Muscle of leg (tissue), 11 donors: Measurements from ENCODE around the gene DAB1. TPM values are rescaled to one million over a fixed set of nuclear protein-coding genes. Genes with fewer than 3 reads are reported as not detected.

Source experiments
- DNase-seq: peaks from one replicate; pipeline ENCODE4 v3.0.0; 2013
- H3K27ac ChIP-seq: one replicate; pipeline ENCODE4 v1.5.1; 2013; ENCODE audit warnings: mild to moderate bottlenecking, low read length, control low read depth
- H3K27me3 ChIP-seq: one replicate; pipeline ENCODE4 v1.6.1; 2013; ENCODE audit warnings: low read length; ENCODE audit not compliant: control insufficient read depth, insufficient read depth
- H3K36me3 ChIP-seq: one replicate; pipeline ENCODE4 v1.6.1; 2013; ENCODE audit warnings: low read length; ENCODE audit not compliant: control insufficient read depth, insufficient read depth
- H3K4me1 ChIP-seq: one replicate; pipeline ENCODE4 v1.6.1; 2013; ENCODE audit warnings: low read length; ENCODE audit not compliant: control insufficient read depth, insufficient read depth
- H3K4me3 ChIP-seq: one replicate; pipeline ENCODE4 v1.5.1; 2013; ENCODE audit warnings: low read length, control low read depth
- H3K9me3 ChIP-seq: replicated peaks from 2 replicates; pipeline ENCODE4 v1.6.1; 2013; ENCODE audit warnings: low read depth, low read length; ENCODE audit not compliant: control insufficient read depth
- WGBS: methylation state at CpG from one replicate; pipeline ENCODE4 v1.1.5; 2013; ENCODE audit warnings: missing lambda C conversion rate; ENCODE audit not compliant: insufficient coverage; 5-methylcytosine and 5-hydroxymethylcytosine counted together
- polyA plus RNA-seq, 8 donors: library from polyadenylated mRNA; unstranded; fragments of 120-200 nt; gene quantifications; one replicate each; pipeline versions ENCODE4 v1.2.1 to v1.2.3, GENCODE V29; 2013; ENCODE audit warnings: inconsistent platforms in 1 of 8, low replicate concordance in 1 of 8; ENCODE audit not compliant: insufficient read length in 8 of 8, insufficient read depth in 1 of 8
- total RNA-seq: library from RNA; stranded (reverse); fragments of 120-200 nt; gene quantifications from one replicate; pipeline ENCODE4 v1.2.4, GENCODE V29; 2013

The DAB1 gene
- total and polyA plus RNA-seq, 9 donors, result 1.1 to 8.1 (median 2.6) TPM

GRCh38 chr1:57420981-57421785, 2.7 kb downstream of the DAB1 start:
- Histone ChIP-seq H3K27me3 (peaks cover 51% of the 10 kb centered on the region), H3K36me3 (no peaks in the 10 kb centered on the region), H3K9me3 (no peaks in the 10 kb centered on the region), H3K4me1 (peaks cover 21% of the 10 kb centered on the region), H3K27ac (no peak overlapping the region), H3K4me3 (no peak overlapping the region)
- WGBS, result 25% methylated on average over 5 of the region's 9 CpGs
- no peak for DNase-seq

- 100% methylated on average over 1 of the region's 4 CpGs for WGBS
- Histone ChIP-seq H3K27ac (no peak overlapping the region), H3K4me3 (no peak overlapping the region), H3K36me3 (no peaks in the 10 kb centered on the region), H3K4me1 (peaks cover 13% of the 10 kb centered on the region), H3K27me3 (peaks cover 35% of the 10 kb centered on the region), H3K9me3 (no peaks in the 10 kb centered on the region)
- no peak for DNase-seq
These were observed 4.9 kb downstream of the DAB1 start for GRCh38 chr1:57418971-57419370.

GRCh38 chr1:57411262-57411661, 12.6 kb downstream of the DAB1 start:
- Histone ChIP-seq H3K36me3 (no peaks in the 10 kb centered on the region), H3K27me3 (no peaks in the 10 kb centered on the region), H3K4me1 (peaks cover 5% of the 10 kb centered on the region), H3K27ac (no peak overlapping the region), H3K4me3 (no peak overlapping the region), H3K9me3 (peaks cover 5% of the 10 kb centered on the region)
- DNase-seq, result peak; percentile 50
- 78% methylated on average over 3 of the region's 3 CpGs for WGBS

GRCh38 chr1:57410508-57410907, 13.4 kb downstream of the DAB1 start:
- WGBS, result 40% methylated on average over 1 of the region's 4 CpGs

GRCh38 chr1:57407928-57408327, 15.9 kb downstream of the DAB1 start:
- WGBS, result no CpG with 5 or more reads among the region's 4 CpGs
- Histone ChIP-seq H3K4me3 (no peak overlapping the region), H3K9me3 (peaks cover 3% of the 10 kb centered on the region), H3K27me3 (no peaks in the 10 kb centered on the region), H3K36me3 (no peaks in the 10 kb centered on the region), H3K4me1 (peaks cover 5% of the 10 kb centered on the region), H3K27ac (no peak overlapping the region)
- DNase-seq, result no peak

More at GRCh38 chr1:57410508-57410907, 13.4 kb downstream of the DAB1 start:
- no peaks in the 10 kb centered on the region for H3K36me3 ChIP-seq
- no peak overlapping the region for H3K27ac ChIP-seq
- DNase-seq, result no peak
- peaks cover 5% of the 10 kb centered on the region for H3K4me1 ChIP-seq
- H3K27me3 ChIP-seq, result no peaks in the 10 kb centered on the region
- H3K4me3 ChIP-seq, result no peak overlapping the region
- peaks cover 5% of the 10 kb centered on the region for H3K9me3 ChIP-seq

- 83% methylated on average over 1 of the region's 2 CpGs for WGBS
- peaks cover 3% of the 10 kb centered on the region for H3K4me1 ChIP-seq
- no peaks in the 10 kb centered on the region for H3K36me3 ChIP-seq
- no peaks in the 10 kb centered on the region for H3K27me3 ChIP-seq
- H3K27ac ChIP-seq, result no peak overlapping the region
- no peak for DNase-seq
- H3K9me3 ChIP-seq, result no peaks in the 10 kb centered on the region
- no peak overlapping the region for H3K4me3 ChIP-seq
These were observed 17.4 kb downstream of the DAB1 start for GRCh38 chr1:57406428-57406970.

GRCh38 chr1:57404884-57405283, 19.0 kb downstream of the DAB1 start:
- no peak for DNase-seq
- Histone ChIP-seq H3K9me3 (no peaks in the 10 kb centered on the region), H3K27me3 (no peaks in the 10 kb centered on the region), H3K4me3 (no peak overlapping the region), H3K4me1 (no peaks in the 10 kb centered on the region), H3K27ac (no peak overlapping the region), H3K36me3 (no peaks in the 10 kb centered on the region)
- 40% methylated on average over 1 of the region's 3 CpGs for WGBS

GRCh38 chr1:57403201-57403600, 20.7 kb downstream of the DAB1 start:
- Histone ChIP-seq H3K27me3 (no peaks in the 10 kb centered on the region), H3K36me3 (no peaks in the 10 kb centered on the region), H3K27ac (no peak overlapping the region), H3K4me1 (no peaks in the 10 kb centered on the region), H3K9me3 (no peaks in the 10 kb centered on the region), H3K4me3 (no peak overlapping the region)
- no peak for DNase-seq
- 83% methylated on average over 1 of the region's 1 CpG for WGBS

GRCh38 chr1:57401671-57402070, 22.2 kb downstream of the DAB1 start:
- H3K27ac ChIP-seq, result no peak overlapping the region
- no peaks in the 10 kb centered on the region for H3K36me3 ChIP-seq
- H3K4me3 ChIP-seq, result no peak overlapping the region
- H3K27me3 ChIP-seq, result no peaks in the 10 kb centered on the region
- H3K4me1 ChIP-seq, result no peaks in the 10 kb centered on the region
- DNase-seq, result no peak
- no peaks in the 10 kb centered on the region for H3K9me3 ChIP-seq
- WGBS, result no CpG with 5 or more reads among the region's 1 CpG

- DNase-seq, result no peak
- WGBS, result 90% methylated on average over 2 of the region's 5 CpGs
These were observed 23.8 kb downstream of the DAB1 start for GRCh38 chr1:57400048-57400447.

More at GRCh38 chr1:57400048-57400447, 23.8 kb downstream of the DAB1 start:
- Histone ChIP-seq H3K27me3 (no peaks in the 10 kb centered on the region), H3K27ac (no peak overlapping the region), H3K36me3 (no peaks in the 10 kb centered on the region), H3K9me3 (no peaks in the 10 kb centered on the region), H3K4me3 (no peak overlapping the region), H3K4me1 (no peaks in the 10 kb centered on the region)
